ENCODE measurements around the gene PSME2. TPM values are rescaled to one million over a fixed set of nuclear protein-coding genes. Genes with fewer than 3 reads are reported as not detected.

The PSME2 gene
- total RNA-seq, 4 donors from 2014 or later = 31.3 to 66.6 (median 47.5) TPM

DNA sequence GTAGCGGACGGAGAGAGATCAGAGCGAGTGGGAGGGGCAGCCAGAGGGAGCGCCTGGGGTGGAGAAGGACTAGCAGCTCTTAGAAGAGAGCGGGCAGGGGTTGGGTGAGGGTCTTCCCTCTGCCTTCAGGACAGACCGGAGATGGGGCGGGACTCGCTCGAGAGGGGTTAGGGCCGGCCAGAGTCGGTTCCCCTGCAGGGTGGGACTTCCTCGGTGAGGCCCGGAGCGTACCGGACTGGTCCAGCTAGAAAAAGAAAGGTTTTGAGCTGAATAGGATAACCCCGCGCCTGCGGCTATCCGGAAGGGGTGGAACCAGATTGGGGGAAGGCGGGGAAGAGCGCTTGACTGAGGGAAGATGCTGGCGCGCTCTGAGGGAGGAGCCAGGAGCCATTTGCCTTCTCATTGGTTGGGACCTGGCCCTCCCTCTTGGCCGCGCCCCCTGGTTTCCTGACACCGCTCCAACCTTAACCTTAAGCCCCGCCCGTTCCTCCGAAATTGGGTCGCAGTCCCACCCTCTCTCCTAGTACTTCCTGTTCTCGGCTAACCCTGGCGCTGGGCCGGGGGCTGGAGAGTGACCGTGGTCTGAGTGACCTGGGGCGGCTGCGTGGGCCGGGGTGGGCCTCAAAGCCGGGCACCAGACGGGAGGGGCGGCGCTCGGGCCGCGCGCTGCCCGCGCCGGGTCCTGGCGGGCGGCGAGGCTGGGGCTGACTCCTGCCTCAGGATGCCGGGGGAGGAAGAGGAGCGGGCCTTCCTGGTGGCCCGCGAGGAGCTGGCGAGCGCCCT is 759 bp upstream of the PSME2 start, which contains the start of gene RNF31:
RNF31 (plus strand) TSS at position 521 of the 783 bp plus-strand sequence; CDS start at position 722, 201 bp downstream.
- no peaks in the 10 kb centered on the region for H3K27me3 ChIP-seq

DNA sequence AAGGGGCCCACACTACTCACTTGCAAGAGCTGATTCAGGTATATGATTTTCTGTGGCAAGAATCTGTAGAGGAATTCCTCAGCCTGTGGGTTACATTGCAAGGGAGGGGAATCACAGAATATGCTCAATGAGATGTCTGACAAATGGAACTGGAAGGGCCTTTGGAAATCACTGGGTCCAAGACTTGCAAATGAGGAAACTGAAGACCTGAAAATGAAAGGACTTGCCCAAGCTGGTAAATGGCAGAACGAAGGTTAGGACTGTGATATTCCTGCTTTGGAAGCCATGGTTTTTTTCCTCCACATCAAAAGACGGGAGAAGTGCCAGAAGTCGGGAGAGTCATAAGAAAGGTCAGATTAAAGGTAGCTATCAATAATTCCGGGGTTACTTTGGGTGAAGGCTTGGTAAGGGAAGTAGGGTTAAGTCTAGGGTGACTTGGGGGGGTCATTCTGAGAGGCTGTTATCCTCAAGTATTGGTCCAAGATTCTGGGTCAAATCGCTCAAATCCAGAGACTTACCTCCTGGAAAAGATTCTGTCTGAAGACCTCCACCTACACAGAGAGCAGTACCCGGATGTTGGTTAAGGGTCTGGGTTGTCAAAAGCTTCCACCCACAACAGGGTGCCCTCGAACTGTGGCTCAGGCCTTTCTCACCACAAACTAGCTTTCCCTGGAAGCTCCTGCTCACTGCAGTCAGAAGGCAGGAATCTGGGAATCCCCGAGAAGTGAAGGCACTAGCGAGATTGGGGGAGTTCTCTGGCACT is 539 bp downstream of the PSME2 start:
- 20 to 23% methylated on average over 9 of the region's 9 CpGs for WGBS, 2 donors

More for the DNA sequence above, 759 bp upstream of the PSME2 start, which contains the start of gene RNF31:
- peaks cover 22 to 23% of the 10 kb centered on the region in 2 donors for H3K36me3 ChIP-seq
- H3K4me1 ChIP-seq = peaks cover 19% of the 10 kb centered on the region in 2 donors
- peak within 1 kb of the TSS; percentile 58 to 83 (median 83) for H3K4me3 ChIP-seq (replicated peaks in 1 of 3)
- 0 to 1% methylated on average over 19 to 32 of the region's 57 CpGs for WGBS, 2 donors
- intact Hi-C loops (cut with DNase I) = no loop called here
- peak within 1 kb of the TSS; percentile 37 to 75 (median 70) for H3K27ac ChIP-seq
- no peaks in the 10 kb centered on the region for H3K9me3 ChIP-seq
- TF ChIP-seq, protein P1, sequence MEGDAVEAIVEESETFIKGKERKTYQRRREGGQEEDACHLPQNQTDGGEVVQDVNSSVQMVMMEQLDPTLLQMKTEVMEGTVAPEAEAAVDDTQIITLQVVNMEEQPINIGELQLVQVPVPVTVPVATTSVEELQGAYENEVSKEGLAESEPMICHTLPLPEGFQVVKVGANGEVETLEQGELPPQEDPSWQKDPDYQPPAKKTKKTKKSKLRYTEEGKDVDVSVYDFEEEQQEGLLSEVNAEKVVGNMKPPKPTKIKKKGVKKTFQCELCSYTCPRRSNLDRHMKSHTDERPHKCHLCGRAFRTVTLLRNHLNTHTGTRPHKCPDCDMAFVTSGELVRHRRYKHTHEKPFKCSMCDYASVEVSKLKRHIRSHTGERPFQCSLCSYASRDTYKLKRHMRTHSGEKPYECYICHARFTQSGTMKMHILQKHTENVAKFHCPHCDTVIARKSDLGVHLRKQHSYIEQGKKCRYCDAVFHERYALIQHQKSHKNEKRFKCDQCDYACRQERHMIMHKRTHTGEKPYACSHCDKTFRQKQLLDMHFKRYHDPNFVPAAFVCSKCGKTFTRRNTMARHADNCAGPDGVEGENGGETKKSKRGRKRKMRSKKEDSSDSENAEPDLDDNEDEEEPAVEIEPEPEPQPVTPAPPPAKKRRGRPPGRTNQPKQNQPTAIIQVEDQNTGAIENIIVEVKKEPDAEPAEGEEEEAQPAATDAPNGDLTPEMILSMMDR (IDR thresholded peaks at IDR 0.05) = no peak
- peak in 1 of 2 donors; percentile 59 for TF ChIP-seq POLR2A (IDR thresholded peaks at IDR 0.05)
- peak; percentile 99 for DNase-seq

DNA sequence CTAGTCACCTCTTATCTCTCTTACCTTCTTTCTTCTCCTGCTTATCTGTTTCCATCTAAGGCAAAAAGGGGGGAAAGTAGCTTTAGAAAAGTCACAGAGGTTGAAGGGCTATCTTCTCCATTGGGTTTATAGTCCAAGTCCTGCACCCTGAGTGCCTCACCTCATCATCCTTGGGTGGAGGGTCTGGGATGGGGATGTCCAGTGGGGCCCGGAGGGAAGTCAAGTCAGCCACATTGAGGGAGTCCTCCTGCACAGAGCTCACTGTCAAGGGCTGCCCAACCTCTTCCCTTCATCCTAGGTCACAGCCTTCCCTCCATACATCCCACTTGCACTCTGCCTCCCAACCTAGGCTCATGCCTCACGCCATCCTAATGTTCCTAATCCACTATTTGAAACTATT is 1.2 kb downstream of the PSME2 start:
- H3K9me3 ChIP-seq = no peaks in the 10 kb centered on the region
- TF ChIP-seq, protein P1 (IDR thresholded peaks at IDR 0.05) = no peak
- TF ChIP-seq POLR2A (IDR thresholded peaks at IDR 0.05) = no peak
- no peak for DNase-seq
- no peak overlapping the region for H3K27ac ChIP-seq
- intact Hi-C loops (cut with DNase I) = no loop called here
- WGBS, 2 donors = 89 to 100% methylated on average over 2 of the region's 2 CpGs
- peaks cover 24% of the 10 kb centered on the region in 2 donors for H3K4me1 ChIP-seq
- H3K4me3 ChIP-seq (replicated peaks in 1 of 3) = no peak overlapping the region
- no peaks in the 10 kb centered on the region for H3K27me3 ChIP-seq
- H3K36me3 ChIP-seq = peaks cover 6 to 7% of the 10 kb centered on the region in 2 donors

More for the DNA sequence above, 539 bp downstream of the PSME2 start:
- DNase-seq = no peak
- Histone ChIP-seq H3K36me3 (peaks cover 10 to 11% of the 10 kb centered on the region in 2 donors), H3K4me1 (peaks cover 22 to 23% of the 10 kb centered on the region in 2 donors), H3K9me3 (no peaks in the 10 kb centered on the region), H3K27ac (peak overlapping the region; percentile 37 to 75 (median 70)), H3K27me3 (no peaks in the 10 kb centered on the region), H3K4me3 (replicated peaks in 1 of 3) (peak overlapping the region; percentile 28 to 83 (median 58))
- TF ChIP-seq, protein P1 (IDR thresholded peaks at IDR 0.05) = no peak
- TF ChIP-seq POLR2A (IDR thresholded peaks at IDR 0.05) = no peak
- intact Hi-C loops (cut with DNase I) = no loop called here

DNA sequence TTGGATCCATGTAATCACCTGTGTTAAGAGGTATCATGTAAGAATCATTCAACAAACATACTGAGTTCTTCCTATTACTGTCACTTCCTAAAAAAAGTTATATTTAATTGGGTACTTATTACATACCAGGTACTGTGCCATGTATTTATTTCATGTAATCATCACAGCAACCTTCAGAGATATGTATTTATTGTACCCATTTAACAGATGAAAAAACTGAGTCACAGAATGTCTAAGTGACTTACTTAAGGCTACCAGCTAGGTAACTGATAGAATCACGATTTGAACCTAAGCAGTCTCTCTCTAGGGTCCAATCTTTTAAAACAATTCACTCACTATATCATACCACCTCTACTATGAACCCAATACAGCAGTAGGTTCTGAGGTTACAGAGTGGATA is 2.0 kb downstream of the PSME2 start:
- H3K27me3 ChIP-seq = no peaks in the 10 kb centered on the region
- intact Hi-C loops (cut with DNase I) = no loop called here
- no peak for DNase-seq
- WGBS, 2 donors = 85 to 89% methylated on average over 1 of the region's 1 CpG
- H3K27ac ChIP-seq = no peak overlapping the region
- peaks cover 28 to 32% of the 10 kb centered on the region in 2 donors for H3K4me1 ChIP-seq
- H3K9me3 ChIP-seq = no peaks in the 10 kb centered on the region
- TF ChIP-seq, protein P1 (IDR thresholded peaks at IDR 0.05) = no peak
- TF ChIP-seq POLR2A (IDR thresholded peaks at IDR 0.05) = no peak
- peaks cover 4% of the 10 kb centered on the region in 2 donors for H3K36me3 ChIP-seq
- H3K4me3 ChIP-seq (replicated peaks in 1 of 3) = no peak overlapping the region
